ENCODE data around the gene PACSIN1.

The PACSIN1 gene

DNA sequence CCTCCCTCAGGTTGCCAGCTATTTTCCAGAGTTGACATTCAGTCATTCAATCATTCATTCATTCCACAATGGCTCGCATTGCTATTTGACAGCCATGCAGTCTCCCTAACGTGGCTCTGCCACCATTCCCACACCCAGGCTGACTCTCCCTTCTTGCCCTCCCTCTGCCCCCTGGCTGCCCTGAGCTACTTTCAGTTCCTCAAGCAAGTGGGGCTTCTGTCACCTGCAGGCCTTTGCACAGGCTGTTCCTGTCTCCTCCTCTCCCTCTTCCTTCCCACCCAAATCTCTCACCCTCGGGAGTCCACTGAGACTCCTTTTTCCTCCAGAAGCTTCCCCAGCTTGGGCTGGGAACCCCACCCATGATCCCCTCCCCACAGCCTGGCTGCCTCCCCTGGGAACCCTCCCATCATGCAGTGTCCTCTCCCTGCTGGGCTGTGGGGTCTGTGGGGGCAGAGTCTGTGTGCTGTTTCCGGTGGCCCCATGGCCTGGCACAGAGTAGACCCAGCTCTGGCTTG, 2.6 kb downstream of the PACSIN1 start:
- Histone ChIP-seq H3K4me3 (ENCODE audit: insufficient read depth, low read depth, low read length, poor library complexity, severe bottlenecking) (no peak overlapping the region), H3K27ac (ENCODE audit: insufficient read depth, low read length, poor library complexity, severe bottlenecking) (no peak overlapping the region), H3K9me3 (ENCODE audit: control insufficient read depth, low read length) (no peaks in the 10 kb centered on the region), H3K36me3 (ENCODE audit: control insufficient read depth, insufficient read depth, low read length) (no peaks in the 10 kb centered on the region), H3K4me1 (ENCODE audit: control insufficient read depth, insufficient read depth, low read length, poor library complexity, severe bottlenecking) (no peaks in the 10 kb centered on the region), H3K27me3 (replicated peaks; ENCODE audit: control insufficient read depth, insufficient read depth, low read length, poor library complexity, severe bottlenecking) (peaks cover 15% of the 10 kb centered on the region)
- no peak for DNase-seq

DNA sequence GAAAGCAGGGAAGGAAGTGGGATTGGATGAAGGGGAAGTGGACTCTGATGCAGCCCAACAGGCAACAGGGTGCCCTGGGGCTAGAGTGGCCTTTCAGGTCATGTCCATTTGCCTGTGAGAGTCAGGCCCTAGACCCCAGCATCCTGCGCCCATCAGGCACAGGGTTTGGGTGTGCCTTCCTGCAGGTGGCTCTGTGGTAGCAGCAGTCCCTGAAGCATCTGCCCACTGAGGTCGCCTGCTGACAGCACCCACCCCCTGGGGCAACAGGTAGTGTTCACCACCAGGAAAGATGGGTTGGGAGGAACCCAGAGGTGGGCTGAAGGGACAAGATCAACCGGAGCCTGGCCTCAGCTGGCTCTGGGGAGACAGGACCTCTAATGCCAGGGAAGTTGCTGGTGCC, 3.6 kb downstream of the PACSIN1 start:
- DNase-seq = no peak
- Histone ChIP-seq H3K27ac (ENCODE audit: insufficient read depth, low read length, poor library complexity, severe bottlenecking) (no peak overlapping the region), H3K4me1 (ENCODE audit: control insufficient read depth, insufficient read depth, low read length, poor library complexity, severe bottlenecking) (no peaks in the 10 kb centered on the region), H3K4me3 (ENCODE audit: insufficient read depth, low read depth, low read length, poor library complexity, severe bottlenecking) (no peak overlapping the region), H3K36me3 (ENCODE audit: control insufficient read depth, insufficient read depth, low read length) (no peaks in the 10 kb centered on the region), H3K9me3 (ENCODE audit: control insufficient read depth, low read length) (no peaks in the 10 kb centered on the region), H3K27me3 (replicated peaks; ENCODE audit: control insufficient read depth, insufficient read depth, low read length, poor library complexity, severe bottlenecking) (peaks cover 15% of the 10 kb centered on the region)

DNA sequence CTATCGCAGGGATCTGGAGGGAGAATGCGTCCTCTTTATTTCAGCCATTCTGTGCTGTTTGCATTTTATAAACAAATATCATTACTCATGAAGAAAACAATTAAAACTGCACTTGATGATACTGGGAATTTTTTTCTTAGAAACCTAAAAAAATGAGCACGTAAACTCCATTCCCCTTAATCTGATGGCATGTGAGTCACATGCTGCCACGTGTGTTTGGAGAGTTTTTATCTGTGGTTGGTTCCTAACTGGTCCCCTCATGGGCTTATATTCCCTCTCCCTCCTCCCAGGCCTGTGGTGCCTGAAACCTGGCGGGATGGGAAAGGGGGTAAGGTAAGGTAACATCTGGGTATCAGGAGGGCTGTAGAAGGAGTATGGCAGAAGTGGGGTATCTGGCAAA, 6.5 kb downstream of the PACSIN1 start:
- no peaks in the 10 kb centered on the region for H3K27me3 ChIP-seq (replicated peaks; ENCODE audit: control insufficient read depth, insufficient read depth, low read length, poor library complexity, severe bottlenecking)
- no peaks in the 10 kb centered on the region for H3K9me3 ChIP-seq (ENCODE audit: control insufficient read depth, low read length)
- no peak overlapping the region for H3K4me3 ChIP-seq (ENCODE audit: insufficient read depth, low read depth, low read length, poor library complexity, severe bottlenecking)
- no peak overlapping the region for H3K27ac ChIP-seq (ENCODE audit: insufficient read depth, low read length, poor library complexity, severe bottlenecking)
- no peaks in the 10 kb centered on the region for H3K4me1 ChIP-seq (ENCODE audit: control insufficient read depth, insufficient read depth, low read length, poor library complexity, severe bottlenecking)
- no peaks in the 10 kb centered on the region for H3K36me3 ChIP-seq (ENCODE audit: control insufficient read depth, insufficient read depth, low read length)
- DNase-seq = no peak

DNA sequence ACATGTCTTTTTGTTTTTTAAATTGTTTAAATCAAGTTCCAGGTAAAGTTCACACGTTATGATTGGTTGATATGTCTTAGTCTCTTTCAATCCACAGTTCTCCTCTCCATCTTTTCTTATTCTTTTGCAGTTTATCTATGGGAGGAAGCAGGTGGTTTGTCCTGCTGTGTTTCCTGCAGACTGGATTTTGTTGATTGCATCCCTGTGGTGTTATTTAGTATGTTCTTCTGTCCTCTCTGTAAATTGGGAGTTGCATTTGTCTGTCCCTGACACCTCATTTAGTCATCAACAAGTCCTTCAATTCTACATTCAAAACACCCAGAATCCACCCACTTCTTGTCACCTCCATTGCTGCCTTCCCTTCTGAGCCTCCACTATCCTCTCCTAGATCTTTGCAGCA, 8.1 kb downstream of the PACSIN1 start:
- no peaks in the 10 kb centered on the region for H3K36me3 ChIP-seq (ENCODE audit: control insufficient read depth, insufficient read depth, low read length)
- DNase-seq = no peak
- H3K27ac ChIP-seq (ENCODE audit: insufficient read depth, low read length, poor library complexity, severe bottlenecking) = no peak overlapping the region
- H3K9me3 ChIP-seq (ENCODE audit: control insufficient read depth, low read length) = no peaks in the 10 kb centered on the region
- H3K4me1 ChIP-seq (ENCODE audit: control insufficient read depth, insufficient read depth, low read length, poor library complexity, severe bottlenecking) = no peaks in the 10 kb centered on the region
- H3K27me3 ChIP-seq (replicated peaks; ENCODE audit: control insufficient read depth, insufficient read depth, low read length, poor library complexity, severe bottlenecking) = no peaks in the 10 kb centered on the region
- H3K4me3 ChIP-seq (ENCODE audit: insufficient read depth, low read depth, low read length, poor library complexity, severe bottlenecking) = no peak overlapping the region

DNA sequence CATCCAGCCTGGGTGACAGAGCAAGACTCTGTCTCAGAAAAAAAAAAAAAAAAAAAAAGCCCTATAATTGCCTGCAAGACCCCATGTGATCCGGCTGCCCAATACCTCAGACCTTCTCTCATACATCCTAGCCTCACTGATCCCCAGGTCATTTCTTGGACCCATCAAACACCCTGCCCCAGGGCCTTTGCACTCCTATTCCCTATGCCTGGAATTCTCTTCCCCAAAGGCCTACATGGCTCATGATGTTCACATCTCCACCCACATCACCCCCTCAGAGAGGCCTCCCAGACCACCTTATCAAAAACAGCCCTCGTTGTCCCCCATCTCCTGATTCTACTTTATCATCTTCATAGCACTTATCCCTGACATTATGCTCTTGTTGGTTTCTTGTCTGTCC, 8.9 kb downstream of the PACSIN1 start:
- Histone ChIP-seq H3K9me3 (ENCODE audit: control insufficient read depth, low read length) (no peaks in the 10 kb centered on the region), H3K27me3 (replicated peaks; ENCODE audit: control insufficient read depth, insufficient read depth, low read length, poor library complexity, severe bottlenecking) (no peaks in the 10 kb centered on the region), H3K4me3 (ENCODE audit: insufficient read depth, low read depth, low read length, poor library complexity, severe bottlenecking) (no peak overlapping the region), H3K36me3 (ENCODE audit: control insufficient read depth, insufficient read depth, low read length) (no peaks in the 10 kb centered on the region), H3K4me1 (ENCODE audit: control insufficient read depth, insufficient read depth, low read length, poor library complexity, severe bottlenecking) (no peaks in the 10 kb centered on the region), H3K27ac (ENCODE audit: insufficient read depth, low read length, poor library complexity, severe bottlenecking) (no peak overlapping the region)
- no peak for DNase-seq

DNA sequence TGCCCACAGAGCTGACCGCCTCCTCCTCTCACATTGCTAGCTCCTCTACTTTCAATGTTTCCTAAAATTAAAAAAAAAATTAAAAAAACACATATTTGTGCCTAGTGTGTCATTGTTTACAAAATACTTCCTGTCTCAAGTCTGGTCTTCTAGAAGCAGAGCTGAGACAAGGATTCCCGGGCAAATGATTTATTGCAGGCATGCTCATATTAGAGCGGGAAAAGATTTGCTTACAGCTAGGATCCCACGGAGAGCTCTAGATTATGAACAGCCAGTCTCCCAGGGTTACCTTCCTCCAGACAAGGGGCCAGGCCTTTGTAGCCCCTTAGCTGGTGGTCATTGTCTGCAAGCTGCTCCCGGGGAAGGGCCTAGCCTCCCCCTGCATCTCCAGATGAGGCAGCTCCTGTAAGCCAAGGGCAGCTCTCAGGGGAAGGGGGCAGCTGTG, 9.4 kb downstream of the PACSIN1 start:
- H3K9me3 ChIP-seq (ENCODE audit: control insufficient read depth, low read length) = no peaks in the 10 kb centered on the region
- H3K4me3 ChIP-seq (ENCODE audit: insufficient read depth, low read depth, low read length, poor library complexity, severe bottlenecking) = no peak overlapping the region
- H3K36me3 ChIP-seq (ENCODE audit: control insufficient read depth, insufficient read depth, low read length) = no peaks in the 10 kb centered on the region
- no peaks in the 10 kb centered on the region for H3K4me1 ChIP-seq (ENCODE audit: control insufficient read depth, insufficient read depth, low read length, poor library complexity, severe bottlenecking)
- no peaks in the 10 kb centered on the region for H3K27me3 ChIP-seq (replicated peaks; ENCODE audit: control insufficient read depth, insufficient read depth, low read length, poor library complexity, severe bottlenecking)
- H3K27ac ChIP-seq (ENCODE audit: insufficient read depth, low read length, poor library complexity, severe bottlenecking) = no peak overlapping the region
- DNase-seq = no peak

DNA sequence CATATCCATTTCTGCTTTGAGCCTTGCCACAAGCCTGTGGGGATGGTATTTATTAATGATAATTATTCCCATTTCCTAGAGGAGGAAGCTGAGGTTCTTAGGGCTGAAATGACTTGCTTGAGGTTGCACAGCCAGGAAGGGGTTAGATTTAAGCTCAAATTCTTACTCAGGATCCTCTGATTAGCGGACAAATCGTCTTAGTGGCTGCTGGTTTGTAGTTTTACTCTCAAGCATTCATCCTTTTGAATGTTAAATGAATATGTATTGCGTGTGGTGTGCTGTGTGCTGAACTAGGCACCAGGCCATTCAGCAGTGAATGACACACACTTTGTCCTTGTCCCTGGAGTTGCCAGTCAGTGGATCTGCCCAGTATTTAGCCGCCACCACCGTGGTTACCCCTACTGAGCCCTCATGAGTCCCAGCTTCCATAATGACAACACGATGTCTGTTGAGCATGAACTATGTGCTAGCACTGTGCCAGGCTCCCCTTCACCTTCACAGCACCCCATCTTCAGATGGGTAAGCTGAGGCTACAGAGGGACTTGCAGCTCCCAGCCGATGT, 10.0 kb downstream of the PACSIN1 start:
- Histone ChIP-seq H3K4me1 (ENCODE audit: control insufficient read depth, insufficient read depth, low read length, poor library complexity, severe bottlenecking) (no peaks in the 10 kb centered on the region), H3K4me3 (ENCODE audit: insufficient read depth, low read depth, low read length, poor library complexity, severe bottlenecking) (no peak overlapping the region), H3K27ac (ENCODE audit: insufficient read depth, low read length, poor library complexity, severe bottlenecking) (no peak overlapping the region), H3K9me3 (ENCODE audit: control insufficient read depth, low read length) (no peaks in the 10 kb centered on the region), H3K36me3 (ENCODE audit: control insufficient read depth, insufficient read depth, low read length) (no peaks in the 10 kb centered on the region), H3K27me3 (replicated peaks; ENCODE audit: control insufficient read depth, insufficient read depth, low read length, poor library complexity, severe bottlenecking) (no peaks in the 10 kb centered on the region)
- no peak for DNase-seq

DNA sequence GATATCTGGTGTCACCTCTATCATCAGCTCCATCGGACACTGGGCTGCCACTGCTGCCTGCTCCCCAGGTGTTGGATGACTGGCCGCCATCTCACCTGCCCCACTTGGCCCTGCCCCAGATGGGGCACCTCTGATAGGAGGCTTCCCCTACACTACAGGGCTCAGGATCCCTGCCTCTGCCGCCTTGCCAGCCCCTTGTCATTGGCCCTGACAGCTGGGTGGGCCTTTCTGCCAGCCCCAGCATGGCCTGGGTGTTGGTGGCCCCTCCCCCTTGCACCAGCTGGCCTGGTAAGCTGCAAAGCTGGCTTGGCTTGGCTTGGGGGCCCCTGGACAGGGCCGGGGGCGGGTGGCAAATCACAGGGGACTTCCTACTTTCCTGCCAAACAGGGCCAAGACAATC, 10.6 kb downstream of the PACSIN1 start:
- H3K27me3 ChIP-seq (replicated peaks; ENCODE audit: control insufficient read depth, insufficient read depth, low read length, poor library complexity, severe bottlenecking) = no peaks in the 10 kb centered on the region
- no peaks in the 10 kb centered on the region for H3K36me3 ChIP-seq (ENCODE audit: control insufficient read depth, insufficient read depth, low read length)
- DNase-seq = no peak
- H3K4me1 ChIP-seq (ENCODE audit: control insufficient read depth, insufficient read depth, low read length, poor library complexity, severe bottlenecking) = no peaks in the 10 kb centered on the region
- no peaks in the 10 kb centered on the region for H3K9me3 ChIP-seq (ENCODE audit: control insufficient read depth, low read length)
- H3K4me3 ChIP-seq (ENCODE audit: insufficient read depth, low read depth, low read length, poor library complexity, severe bottlenecking) = no peak overlapping the region
- H3K27ac ChIP-seq (ENCODE audit: insufficient read depth, low read length, poor library complexity, severe bottlenecking) = no peak overlapping the region

DNA sequence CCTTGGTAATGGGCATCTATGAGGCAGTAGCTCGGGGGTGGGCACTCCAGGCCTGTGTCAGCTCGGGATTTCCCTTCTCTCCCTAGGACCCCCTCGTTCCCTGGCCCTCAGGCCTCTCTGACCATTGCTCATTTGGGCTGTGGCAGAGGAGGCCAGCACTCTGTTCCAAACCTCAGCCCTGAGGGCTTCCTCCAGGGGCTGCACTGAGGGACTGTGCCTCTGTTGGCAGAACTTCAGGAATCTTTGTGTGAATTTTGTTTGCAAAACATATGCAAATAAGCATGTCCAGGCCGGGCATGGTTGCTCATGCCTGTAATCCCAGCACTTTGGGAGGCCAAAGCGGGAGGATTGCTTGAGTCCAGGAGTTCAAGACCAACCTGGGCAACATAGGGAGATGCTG, 11.0 kb downstream of the PACSIN1 start:
- no peaks in the 10 kb centered on the region for H3K36me3 ChIP-seq (ENCODE audit: control insufficient read depth, insufficient read depth, low read length)
- no peak for DNase-seq
- no peaks in the 10 kb centered on the region for H3K27me3 ChIP-seq (replicated peaks; ENCODE audit: control insufficient read depth, insufficient read depth, low read length, poor library complexity, severe bottlenecking)
- H3K4me3 ChIP-seq (ENCODE audit: insufficient read depth, low read depth, low read length, poor library complexity, severe bottlenecking) = no peak overlapping the region
- no peak overlapping the region for H3K27ac ChIP-seq (ENCODE audit: insufficient read depth, low read length, poor library complexity, severe bottlenecking)
- no peaks in the 10 kb centered on the region for H3K4me1 ChIP-seq (ENCODE audit: control insufficient read depth, insufficient read depth, low read length, poor library complexity, severe bottlenecking)
- no peaks in the 10 kb centered on the region for H3K9me3 ChIP-seq (ENCODE audit: control insufficient read depth, low read length)

DNA sequence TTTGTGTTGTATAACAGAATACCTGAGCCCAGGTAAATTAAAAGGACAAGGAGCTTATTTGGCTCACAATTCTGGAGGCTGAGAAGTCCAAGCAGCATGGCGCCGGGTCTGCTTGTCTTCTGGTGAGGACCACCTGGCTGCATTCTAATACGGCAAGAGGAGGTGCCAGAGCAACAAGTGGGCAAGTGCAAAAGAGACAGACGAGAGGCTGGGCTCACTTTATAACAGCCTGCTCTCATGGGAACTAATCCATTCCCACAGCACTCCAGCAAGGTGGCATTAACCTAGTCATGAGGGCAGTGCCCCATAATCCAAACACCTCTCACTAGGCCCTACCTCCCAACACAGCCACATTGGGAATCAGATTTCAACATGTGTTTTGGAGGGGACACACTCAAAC, 12.9 kb downstream of the PACSIN1 start:
- Histone ChIP-seq H3K27ac (ENCODE audit: insufficient read depth, low read length, poor library complexity, severe bottlenecking) (no peak overlapping the region), H3K9me3 (ENCODE audit: control insufficient read depth, low read length) (no peaks in the 10 kb centered on the region), H3K27me3 (replicated peaks; ENCODE audit: control insufficient read depth, insufficient read depth, low read length, poor library complexity, severe bottlenecking) (no peaks in the 10 kb centered on the region), H3K4me1 (ENCODE audit: control insufficient read depth, insufficient read depth, low read length, poor library complexity, severe bottlenecking) (no peaks in the 10 kb centered on the region), H3K4me3 (ENCODE audit: insufficient read depth, low read depth, low read length, poor library complexity, severe bottlenecking) (no peak overlapping the region), H3K36me3 (ENCODE audit: control insufficient read depth, insufficient read depth, low read length) (no peaks in the 10 kb centered on the region)
- no peak for DNase-seq

All from effector memory CD4-positive, alpha-beta T cell (primary cell).